Neural progenitor cell (in vitro differentiated cells): ENCODE measurements around the gene GTF3C1. TPM values are rescaled to one million over a fixed set of nuclear protein-coding genes. Genes with fewer than 3 reads are reported as not detected.

ENCODE experiments used
- DNase-seq: peaks from one replicate; pipeline ENCODE4 v3.0.0-alpha.2; 2016; ENCODE audit warnings: low spot score
- H2AFZ ChIP-seq: fragments of 200-600 bp; sonication (generic); replicated peaks from 2 replicates; pipeline ENCODE4 v1.6.1; 2016; ENCODE audit warnings: antibody characterized with exemption
- H3F3A ChIP-seq: fragments of 200-600 bp; sonication (generic); 2 replicates; pipeline ENCODE4 v1.6.1; 2016; ENCODE audit warnings: antibody characterized with exemption, low read depth
- H3K27ac ChIP-seq: fragments of 200-600 bp; sonication (generic); 2 replicates; pipeline ENCODE4 v1.5.1; 2016; ENCODE audit warnings: mild to moderate bottlenecking
- H3K27me3 ChIP-seq: fragments of 200-600 bp; sonication (generic); 2 replicates; pipeline ENCODE4 v1.6.1; 2016; ENCODE audit warnings: mild to moderate bottlenecking, moderate library complexity
- H3K36me3 ChIP-seq: fragments of 200-600 bp; sonication (generic); 2 replicates; pipeline ENCODE4 v1.5.1; 2016
- H3K4me1 ChIP-seq: fragments of 200-600 bp; sonication (generic); 2 replicates; pipeline ENCODE4 v1.6.1; 2016; ENCODE audit warnings: mixed run types
- H3K4me2 ChIP-seq: fragments of 200-600 bp; sonication (generic); 2 replicates; pipeline ENCODE4 v1.6.1; 2016
- H3K4me3 ChIP-seq: fragments of 200-600 bp; sonication (generic); 2 replicates; pipeline ENCODE4 v1.5.1; 2016
- H3K79me2 ChIP-seq: fragments of 200-600 bp; sonication (generic); 2 replicates; pipeline ENCODE4 v1.6.1; 2016; ENCODE audit warnings: low read depth
- H3K9ac ChIP-seq: fragments of 200-600 bp; sonication (generic); 2 replicates; pipeline ENCODE4 v1.6.1; 2016
- H3K9me3 ChIP-seq: fragments of 200-600 bp; sonication (generic); 2 replicates; pipeline ENCODE4 v1.5.1; 2016; ENCODE audit warnings: low read depth
- H4K20me1 ChIP-seq: fragments of 200-600 bp; sonication (generic); 2 replicates; pipeline ENCODE4 v1.6.1; 2016; ENCODE audit warnings: low read depth
- H3K27ac Mint-ChIP-seq: 3 replicates; pipeline ENCODE4 v1.8.0; 2021; ENCODE audit warnings: mixed read lengths
- H3K27me3 Mint-ChIP-seq: 2 replicates; pipeline ENCODE4 v1.8.0; 2022; ENCODE audit warnings: low read depth, mild to moderate bottlenecking, inconsistent platforms, moderate library complexity, mixed read lengths; ENCODE audit not compliant: insufficient read depth
- H3K36me3 Mint-ChIP-seq: 3 replicates; pipeline ENCODE4 v1.8.0; 2021; ENCODE audit warnings: mixed read lengths
- H3K4me1 Mint-ChIP-seq: 3 replicates; pipeline ENCODE4 v1.8.0; 2021; ENCODE audit warnings: mixed read lengths
- H3K4me3 Mint-ChIP-seq: 3 replicates; pipeline ENCODE4 v1.8.0; 2021; ENCODE audit warnings: mild to moderate bottlenecking, moderate library complexity, mixed read lengths
- H3K9me3 Mint-ChIP-seq: 3 replicates; pipeline ENCODE4 v1.8.0; 2020; ENCODE audit warnings: mixed read lengths
- CTCF ChIP-seq: fragments of 200-600 bp; sonication (generic); IDR thresholded peaks from 2 replicates; pipeline ENCODE4 v1.5.1; 2017; ENCODE audit warnings: antibody characterized with exemption, mild to moderate bottlenecking
- EZH2 ChIP-seq: fragments of 200-600 bp; sonication (generic); IDR thresholded peaks from 2 replicates; pipeline ENCODE4 v1.6.1; 2017; ENCODE audit warnings: antibody characterized with exemption, mild to moderate bottlenecking, moderate library complexity
- EZH2phosphoT487 ChIP-seq: fragments of 200-600 bp; sonication (generic); IDR thresholded peaks from 2 replicates; pipeline ENCODE4 v1.6.1; 2017; ENCODE audit warnings: antibody characterized with exemption
- total RNA-seq: library from RNA; depleted of rRNA; stranded (reverse); fragments of >200 nt; gene quantifications from 2 replicates; pipeline ENCODE4 v1.2.3, GENCODE V29; 2015; ENCODE audit warnings: low replicate concordance

The GTF3C1 gene
- total RNA-seq, 1 donor from 2014 or later = 60.9 TPM

- no peaks in the 10 kb centered on the region for H3K9me3 ChIP-seq
- Mint-ChIP-seq H3K36me3 (no peaks in the 10 kb centered on the region), H3K27ac (no peak overlapping the region), H3K4me1 (no peaks in the 10 kb centered on the region), H3K9me3 (no peaks in the 10 kb centered on the region), H3K27me3 (peaks cover 6% of the 10 kb centered on the region), H3K4me3 (no peak overlapping the region)
- H3K79me2 ChIP-seq = peaks cover 19% of the 10 kb centered on the region
- no peaks in the 10 kb centered on the region for H3K27me3 ChIP-seq
- no peak for TF ChIP-seq CTCF
- H3K9ac ChIP-seq = no peak overlapping the region
- no peak overlapping the region for H3K4me2 ChIP-seq
- no peak overlapping the region for H3K4me3 ChIP-seq
- no peaks in the 10 kb centered on the region for H4K20me1 ChIP-seq
- no peak for DNase-seq
- H3K27ac ChIP-seq = no peak overlapping the region
- no peaks in the 10 kb centered on the region for H3K36me3 ChIP-seq
- H3F3A ChIP-seq = no peaks in the 10 kb centered on the region
- H3K4me1 ChIP-seq = no peaks in the 10 kb centered on the region
- no peak overlapping the region for H2AFZ ChIP-seq
Measured at GRCh38 chr16:27558932-27559331, 9.2 kb upstream of the GTF3C1 start.

GRCh38 chr16:27558434-27558833 lies 8.7 kb upstream of the GTF3C1 start:
- no peak for DNase-seq
- H3K79me2 ChIP-seq = peaks cover 19% of the 10 kb centered on the region
- H3K4me3 ChIP-seq = no peak overlapping the region
- no peak overlapping the region for H3K27ac ChIP-seq
- Mint-ChIP-seq H3K9me3 (no peaks in the 10 kb centered on the region), H3K4me3 (no peak overlapping the region), H3K4me1 (no peaks in the 10 kb centered on the region), H3K27me3 (peaks cover 4% of the 10 kb centered on the region), H3K36me3 (no peaks in the 10 kb centered on the region), H3K27ac (no peak overlapping the region)
- no peak for TF ChIP-seq EZH2
- H3K9me3 ChIP-seq = no peaks in the 10 kb centered on the region
- no peaks in the 10 kb centered on the region for H3K4me1 ChIP-seq
- no peak overlapping the region for H2AFZ ChIP-seq
- H3K9ac ChIP-seq = no peak overlapping the region
- no peaks in the 10 kb centered on the region for H3F3A ChIP-seq
- no peaks in the 10 kb centered on the region for H3K27me3 ChIP-seq
- H4K20me1 ChIP-seq = no peaks in the 10 kb centered on the region
- no peaks in the 10 kb centered on the region for H3K36me3 ChIP-seq
- H3K4me2 ChIP-seq = no peak overlapping the region

- TF ChIP-seq EZH2 (no peak), CTCF (no peak), EZH2phosphoT487 (no peak)
Measured at GRCh38 chr16:27556471-27556870, 6.8 kb upstream of the GTF3C1 start.

GRCh38 chr16:27551036-27551435 lies 1.3 kb upstream of the GTF3C1 start:
- peak overlapping the region; percentile 79 for H3K4me2 ChIP-seq
- peaks cover 9% of the 10 kb centered on the region for H3K36me3 Mint-ChIP-seq
- H3K79me2 ChIP-seq = peaks cover 73% of the 10 kb centered on the region
- H3K4me3 Mint-ChIP-seq = peak overlapping the region; percentile 98
- H4K20me1 ChIP-seq = peaks cover 28% of the 10 kb centered on the region
- no peaks in the 10 kb centered on the region for H3K27me3 ChIP-seq
- H3K27me3 Mint-ChIP-seq = no peaks in the 10 kb centered on the region
- H3F3A ChIP-seq = no peaks in the 10 kb centered on the region
- no peak overlapping the region for H2AFZ ChIP-seq
- H3K36me3 ChIP-seq = no peaks in the 10 kb centered on the region
- TF ChIP-seq EZH2 = no peak
- no peak for TF ChIP-seq CTCF
- no peak for TF ChIP-seq EZH2phosphoT487
- no peak for DNase-seq
- no peak overlapping the region for H3K27ac Mint-ChIP-seq
- peaks cover 31% of the 10 kb centered on the region for H3K4me1 Mint-ChIP-seq
- no peaks in the 10 kb centered on the region for H3K9me3 Mint-ChIP-seq
- H3K9ac ChIP-seq = peak overlapping the region; percentile 67
- H3K4me3 ChIP-seq = peak overlapping the region; percentile 84
- no peak overlapping the region for H3K27ac ChIP-seq
- peaks cover 10% of the 10 kb centered on the region for H3K4me1 ChIP-seq
- H3K9me3 ChIP-seq = no peaks in the 10 kb centered on the region

More at GRCh38 chr16:27556471-27556870, 6.8 kb upstream of the GTF3C1 start:
- no peaks in the 10 kb centered on the region for H3K9me3 Mint-ChIP-seq
- peaks cover 4% of the 10 kb centered on the region for H3K27me3 Mint-ChIP-seq
- no peaks in the 10 kb centered on the region for H4K20me1 ChIP-seq
- H3K4me1 Mint-ChIP-seq = no peaks in the 10 kb centered on the region
- no peak overlapping the region for H3K4me3 ChIP-seq
- no peaks in the 10 kb centered on the region for H3K27me3 ChIP-seq
- no peaks in the 10 kb centered on the region for H3K9me3 ChIP-seq
- no peak overlapping the region for H2AFZ ChIP-seq
- H3K36me3 Mint-ChIP-seq = no peaks in the 10 kb centered on the region
- no peaks in the 10 kb centered on the region for H3F3A ChIP-seq
- peaks cover 34% of the 10 kb centered on the region for H3K79me2 ChIP-seq
- no peak overlapping the region for H3K27ac Mint-ChIP-seq
- no peak overlapping the region for H3K4me3 Mint-ChIP-seq
- no peak for DNase-seq
- no peaks in the 10 kb centered on the region for H3K4me1 ChIP-seq
- no peaks in the 10 kb centered on the region for H3K36me3 ChIP-seq
- H3K27ac ChIP-seq = no peak overlapping the region
- no peak overlapping the region for H3K9ac ChIP-seq
- no peak overlapping the region for H3K4me2 ChIP-seq
